HS-5 (cell line): ENCODE data around the gene DCHS2.
"Not testable (repeated sequence)": the region's sequence is repeated elsewhere in the genome, so short reads cannot be mapped to it uniquely, and the experiment has no call there.

Experiments
- DNase-seq: peaks from one replicate; pipeline ENCODE4 v3.0.0-alpha.2; 2012; ENCODE audit warnings: low read depth

The DCHS2 gene

GRCh38 chr4:154217384-154217783, 274.2 kb downstream of the DCHS2 start:
- DNase-seq, result not testable (repeated sequence)

GRCh38 chr4:154211506-154211905, 280.1 kb downstream of the DCHS2 start:
- DNase-seq, result no peak

GRCh38 chr4:154208424-154208823, 283.2 kb downstream of the DCHS2 start:
- DNase-seq, result no peak

- peak; percentile 0 for DNase-seq
These were observed 286.1 kb downstream of the DCHS2 start for GRCh38 chr4:154205471-154205870.

- DNase-seq, result no peak
These were observed 296.9 kb downstream of the DCHS2 start for GRCh38 chr4:154194649-154195048.

GRCh38 chr4:154192585-154192984, 299.0 kb downstream of the DCHS2 start:
- no peak for DNase-seq

- DNase-seq, result no peak
These were observed 302.3 kb downstream of the DCHS2 start for GRCh38 chr4:154189346-154189745.

- DNase-seq, result no peak
These were observed 304.7 kb downstream of the DCHS2 start for GRCh38 chr4:154186888-154187287.

- DNase-seq, result no peak
These were observed 305.6 kb downstream of the DCHS2 start for GRCh38 chr4:154186035-154186434.

GRCh38 chr4:154184238-154184637, 307.4 kb downstream of the DCHS2 start:
- DNase-seq, result no peak

- DNase-seq, result no peak
These were observed 308.3 kb downstream of the DCHS2 start for GRCh38 chr4:154183264-154183663.
